Inflammatory macrophage (primary cell): ENCODE data around the gene CRBN.
A peak's percentile ranks its signal among the peaks of the same experiment; 100 is the strongest.

Experiments used
- DNase-seq, 2 donors: peaks; one replicate each; pipeline ENCODE4 v3.0.0-alpha.2; 2020 to 2022

The CRBN gene

DNA sequence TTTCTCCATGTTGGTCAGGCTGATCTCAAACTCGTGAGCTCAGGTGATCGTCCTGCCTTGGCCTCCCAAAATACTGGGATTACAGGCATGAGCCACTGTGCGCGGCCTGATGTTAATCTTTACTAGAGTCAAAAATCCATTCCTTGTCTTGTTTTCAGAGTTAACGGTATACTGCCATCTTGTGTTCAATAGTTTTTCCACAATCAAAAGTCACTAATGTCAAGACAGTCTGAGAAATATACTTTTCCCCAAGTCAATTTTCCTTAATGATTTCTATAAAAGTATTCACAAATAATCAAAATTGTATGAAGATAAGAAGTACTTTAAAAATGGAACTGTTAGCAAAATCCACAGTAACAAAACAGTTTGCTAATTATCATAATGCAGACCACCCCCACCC lies 8.5 kb downstream of the CRBN start:
- DNase-seq, result peak in 1 of 2 donors; percentile 56

DNA sequence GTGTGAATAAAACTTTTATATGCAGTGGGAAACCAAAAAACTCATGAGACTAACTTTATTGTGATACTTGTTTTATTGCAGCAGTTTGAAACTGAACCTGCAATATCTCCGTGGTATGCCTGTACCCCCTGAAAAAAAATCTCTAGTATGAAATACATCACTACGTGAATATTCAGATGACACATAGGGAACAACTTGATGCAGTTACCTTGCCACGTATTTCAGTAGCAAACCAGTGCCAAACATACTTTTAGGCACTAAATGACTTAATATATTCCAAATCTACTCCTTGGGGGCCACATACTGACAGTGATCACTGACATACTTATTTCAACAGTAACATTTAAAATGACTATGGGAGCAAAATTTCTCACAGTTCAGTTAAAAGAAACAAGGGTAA lies 13.8 kb downstream of the CRBN start:
- no peak for DNase-seq

DNA sequence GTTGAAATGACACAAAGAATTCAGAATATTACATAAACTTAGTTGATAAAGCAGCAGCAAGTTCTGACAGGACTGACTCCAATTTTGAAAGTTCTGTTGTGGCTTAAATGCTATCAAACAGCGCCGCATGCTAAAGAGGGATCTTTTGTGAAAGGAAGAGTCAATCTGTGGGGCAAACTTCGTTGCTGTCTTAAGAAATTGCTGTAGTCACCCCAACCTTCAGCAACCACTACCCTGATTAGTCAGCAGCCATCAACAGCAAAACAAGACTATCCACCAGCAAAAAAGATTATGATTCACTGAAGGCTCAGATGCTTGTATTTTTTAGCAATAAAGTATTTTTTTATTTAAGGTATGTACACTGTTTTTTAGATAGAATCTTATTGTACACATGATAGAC lies 14.2 kb downstream of the CRBN start:
- no peak for DNase-seq

DNA sequence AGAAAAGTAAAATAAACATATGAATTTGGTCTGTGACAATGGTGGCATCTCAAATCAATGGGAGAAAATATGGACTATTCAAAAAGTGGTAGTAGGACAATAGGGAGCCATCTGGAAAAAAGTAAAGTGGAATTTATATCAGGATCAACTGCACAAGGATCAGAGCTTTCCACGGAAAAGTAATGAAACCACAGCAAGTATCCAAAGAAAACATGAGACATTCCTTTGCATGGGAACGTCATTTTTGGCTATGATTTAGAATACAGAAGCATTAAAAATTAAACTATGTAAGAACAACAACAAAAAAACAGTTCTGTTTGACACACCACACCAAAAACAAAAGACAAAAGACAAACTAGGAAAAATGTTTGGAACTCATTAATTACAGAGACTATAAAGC lies 18.7 kb downstream of the CRBN start:
- no peak for DNase-seq

DNA sequence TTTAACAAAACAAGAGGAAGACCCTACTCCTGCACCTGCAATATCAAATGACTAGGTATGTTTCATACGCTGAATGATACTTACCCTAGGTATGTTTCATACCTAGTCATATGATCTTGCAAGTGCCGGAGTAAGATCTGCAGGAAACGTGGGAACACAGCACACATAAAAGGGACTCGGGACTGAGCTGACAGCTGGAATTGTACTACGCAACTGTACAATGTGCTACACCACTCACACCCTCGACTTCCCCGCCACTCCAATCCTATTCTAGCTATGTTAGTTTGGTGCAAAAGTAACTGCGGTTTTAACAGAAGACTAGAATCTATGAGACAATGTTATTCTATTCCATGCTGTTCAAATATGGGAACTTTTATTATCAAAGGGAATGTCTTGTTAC lies 22.0 kb downstream of the CRBN start:
- no peak for DNase-seq

DNA sequence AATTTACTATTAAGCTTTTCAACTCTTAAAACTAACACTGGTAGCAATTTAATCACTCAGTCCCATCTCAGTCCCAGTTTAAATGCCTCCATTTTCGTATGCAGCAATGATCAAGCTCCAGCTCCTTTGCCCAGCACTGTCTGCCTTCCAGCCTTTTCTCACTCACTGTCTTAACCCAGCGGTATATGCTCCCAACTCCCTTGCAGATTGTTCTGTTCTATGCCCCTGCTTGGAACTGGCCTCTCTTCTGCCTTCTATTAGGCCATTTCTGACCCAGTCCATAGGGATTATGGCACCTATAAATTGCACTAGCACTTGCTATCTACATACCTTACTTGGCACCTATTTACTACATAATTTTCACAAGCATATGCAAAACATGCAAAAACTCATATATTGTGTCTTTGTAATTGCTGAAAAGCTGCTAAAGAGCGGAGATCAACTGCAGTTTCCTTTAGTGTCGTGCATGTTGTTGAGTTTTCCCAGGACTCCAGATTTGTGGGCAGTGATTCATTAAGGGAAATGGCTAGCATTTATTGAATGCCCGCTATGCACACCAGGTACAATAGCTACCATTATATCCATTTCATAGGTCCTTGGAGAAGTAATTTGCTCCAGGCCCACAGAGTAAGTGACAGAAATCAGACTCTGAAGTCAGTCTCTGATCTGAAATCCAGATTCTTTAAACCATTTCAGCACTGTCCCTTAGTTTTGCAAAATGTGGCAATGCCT lies 24.4 kb downstream of the CRBN start:
- DNase-seq, result no peak

DNA sequence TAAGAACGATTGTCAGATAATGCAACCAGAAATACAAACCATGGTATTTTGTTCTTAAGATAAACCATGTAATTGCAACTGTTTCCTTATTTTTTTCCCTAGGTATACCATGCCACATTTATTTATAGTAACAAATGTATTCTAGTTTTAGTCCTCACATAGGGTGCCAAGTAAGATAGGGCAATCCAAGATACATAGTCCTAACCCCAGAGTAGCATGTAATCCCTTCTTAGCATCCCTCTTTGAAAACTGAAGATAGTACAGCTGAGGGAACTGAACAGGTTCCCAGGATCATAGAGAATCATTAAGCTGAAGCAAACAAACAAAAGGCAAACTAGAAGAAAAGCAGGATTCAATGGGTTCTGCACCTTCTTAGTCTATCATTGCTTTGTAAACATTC lies 28.0 kb downstream of the CRBN start:
- DNase-seq, result no peak

DNA sequence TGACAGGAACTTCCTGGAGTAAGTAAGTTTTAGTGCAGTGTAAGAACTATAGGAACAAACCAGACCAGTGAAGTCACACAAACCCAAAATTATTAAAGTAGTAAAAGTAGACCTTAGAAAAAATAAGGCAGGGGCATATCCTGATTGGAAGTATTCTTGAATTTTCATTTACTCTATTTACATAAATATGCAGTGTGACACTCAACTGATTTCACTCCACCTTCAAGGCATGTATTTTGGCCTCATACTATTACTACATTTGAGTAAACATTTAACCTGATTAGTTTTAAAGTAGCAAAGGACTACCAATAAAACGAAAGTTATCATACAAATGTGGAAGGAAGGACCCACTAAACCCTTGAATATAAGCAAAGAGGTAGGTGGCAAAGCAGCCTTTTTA lies 29.9 kb downstream of the CRBN start:
- no peak for DNase-seq

DNA sequence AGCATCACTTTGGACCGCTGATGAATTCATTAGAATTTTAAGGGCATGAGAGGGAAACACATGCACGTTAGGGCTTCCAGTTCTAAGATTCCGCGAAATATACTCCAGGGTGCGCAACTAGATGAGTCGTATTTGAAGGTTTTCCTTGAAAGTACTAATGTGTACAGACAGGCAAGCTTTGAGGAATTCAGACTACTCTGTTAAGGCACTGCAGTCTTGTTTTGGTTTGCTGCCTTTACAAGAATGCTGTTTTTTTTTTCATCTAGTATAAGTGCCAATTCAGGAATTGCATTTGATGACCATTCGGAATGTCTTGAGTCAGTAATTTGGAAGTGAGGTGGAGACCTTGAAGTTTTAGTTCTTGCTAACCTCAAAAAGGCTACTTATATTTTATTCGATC lies 33.7 kb downstream of the CRBN start:
- no peak for DNase-seq

DNA sequence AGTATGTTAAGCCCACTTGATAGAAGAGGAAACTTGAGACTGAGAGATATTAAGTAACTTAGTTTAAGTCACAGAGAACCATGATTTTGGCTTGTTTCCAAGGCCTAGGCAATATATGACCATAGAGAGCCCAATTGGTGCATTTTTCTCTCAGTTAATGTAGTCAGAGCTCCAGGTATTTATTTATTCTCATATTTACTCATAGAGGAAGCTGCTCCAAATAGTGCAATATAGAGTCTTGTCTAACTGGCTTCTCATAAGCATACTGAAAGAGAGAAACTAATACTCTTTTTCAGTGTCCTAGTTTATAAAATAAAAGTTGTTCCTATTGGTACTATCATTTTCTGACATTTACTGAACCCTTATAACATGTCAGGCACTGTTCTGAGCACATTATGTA lies 37.6 kb downstream of the CRBN start:
- DNase-seq, result no peak

DNA sequence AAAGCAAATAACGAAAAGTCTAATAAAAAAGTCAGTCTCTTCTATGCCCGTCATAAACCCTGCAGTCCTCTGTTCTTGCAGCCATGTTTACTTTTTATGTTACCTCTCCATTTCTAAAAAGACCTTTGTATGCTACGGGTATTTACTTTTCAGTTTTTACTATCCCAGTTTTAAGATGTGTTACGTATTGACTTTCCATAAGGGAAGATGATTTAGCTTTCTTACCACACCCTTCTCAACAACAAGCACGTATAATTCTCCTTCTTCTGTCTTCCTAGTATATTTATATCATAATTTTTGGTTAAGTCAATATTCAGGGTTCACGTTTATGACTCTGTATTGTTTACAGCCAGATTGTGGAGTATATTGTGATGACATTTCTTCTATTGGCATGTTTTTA lies 42.0 kb downstream of the CRBN start:
- DNase-seq, result no peak

DNA sequence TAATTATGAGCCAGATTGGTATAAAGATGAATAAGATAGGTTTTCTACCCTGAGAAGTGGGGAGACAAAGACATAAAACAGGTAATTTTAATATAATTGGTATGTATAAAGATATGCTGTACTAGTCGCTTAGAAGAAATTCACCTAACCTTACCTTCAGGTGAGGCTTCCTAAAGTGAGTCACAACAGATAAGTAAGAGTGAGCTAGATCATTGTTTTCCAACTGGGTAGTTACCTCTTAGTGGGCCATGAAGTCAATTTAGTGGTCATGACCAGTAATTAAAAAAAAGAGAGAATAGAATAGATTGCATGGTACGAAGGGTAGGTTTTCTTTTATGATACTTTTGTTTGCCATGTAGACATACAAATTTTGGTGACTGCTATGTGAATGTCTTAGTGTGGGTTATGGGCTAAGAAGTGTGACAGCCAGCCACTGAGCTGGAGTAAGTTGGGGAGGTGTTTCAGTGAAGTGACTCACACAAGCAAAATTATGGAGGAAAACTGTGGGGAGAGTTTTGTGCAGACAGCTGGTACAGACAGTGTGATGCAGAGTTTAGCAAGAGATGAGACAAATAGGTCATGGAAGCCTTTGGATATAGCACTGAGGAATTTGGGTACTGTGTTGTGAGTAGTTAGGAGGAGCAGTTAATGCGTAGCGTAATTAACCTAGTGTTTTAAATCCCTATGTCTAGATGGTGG lies 44.6 kb downstream of the CRBN start:
- DNase-seq, result no peak

DNA sequence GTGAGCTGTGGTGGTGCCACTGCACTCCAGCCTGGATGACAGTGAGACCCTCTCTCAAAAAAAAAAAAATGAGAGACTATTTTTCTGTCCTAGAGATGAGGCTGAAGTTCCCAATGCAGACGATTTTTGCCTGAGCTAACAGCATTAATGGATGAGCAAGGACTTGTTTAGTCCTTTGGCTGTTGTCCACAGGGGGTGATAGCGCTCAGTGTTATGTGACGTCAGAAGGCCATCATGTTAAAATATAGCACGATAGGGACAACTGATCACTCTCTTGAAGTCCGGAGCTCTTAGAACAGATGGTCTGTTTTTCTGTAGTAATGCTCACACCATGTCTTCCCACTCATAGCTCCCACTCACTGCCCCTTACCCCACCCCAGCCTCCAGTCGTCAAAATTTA lies 46.0 kb downstream of the CRBN start:
- DNase-seq, result no peak

DNA sequence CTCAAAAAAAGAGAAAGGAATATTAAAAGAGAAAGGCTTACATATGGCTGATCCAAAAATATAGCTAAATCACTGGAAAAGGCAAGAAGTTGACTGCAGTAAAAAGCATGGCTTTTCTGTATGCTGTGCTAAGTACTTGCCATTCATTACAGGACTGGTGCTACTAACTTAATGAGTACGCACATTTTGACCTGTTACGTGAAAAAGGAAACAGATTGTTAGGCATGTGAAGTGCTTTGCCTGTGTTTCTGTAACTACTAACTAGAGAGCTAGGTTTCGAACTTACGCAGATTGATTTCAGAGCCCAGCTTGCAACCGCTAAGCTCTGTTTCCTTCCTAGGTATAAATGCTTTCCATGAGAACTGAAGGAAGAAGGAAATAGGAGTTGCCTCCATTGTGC lies 49.9 kb downstream of the CRBN start:
- DNase-seq, result no peak

DNA sequence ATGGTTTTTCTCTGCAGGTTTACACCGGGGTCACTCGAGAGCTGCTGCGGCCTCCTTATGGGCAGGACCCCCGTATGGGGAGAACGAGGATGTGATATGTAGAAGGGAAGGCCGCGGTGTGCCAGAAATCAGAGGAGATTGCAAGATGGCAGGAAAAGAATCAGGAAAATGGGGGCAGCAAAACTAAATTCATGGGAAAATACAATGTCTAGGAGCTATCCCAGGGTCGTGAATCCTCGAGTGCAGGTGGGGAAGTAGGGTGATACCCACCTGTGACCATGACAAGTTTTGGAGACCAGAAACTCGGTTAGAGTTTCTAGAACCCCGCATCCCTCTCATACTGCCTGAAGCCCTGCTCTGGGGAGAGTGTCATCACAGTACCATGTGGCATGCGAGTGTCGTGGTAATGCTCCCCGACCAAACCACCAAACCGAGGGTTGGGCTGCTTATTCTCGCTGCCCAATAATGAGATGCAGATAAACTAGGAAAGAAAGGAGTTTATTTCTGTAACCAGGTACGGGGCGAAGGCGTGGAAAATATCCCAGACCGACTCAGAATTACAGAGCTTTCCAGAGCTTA lies 52.0 kb downstream of the CRBN start:
- peak in 1 of 2 donors; percentile 6 for DNase-seq

DNA sequence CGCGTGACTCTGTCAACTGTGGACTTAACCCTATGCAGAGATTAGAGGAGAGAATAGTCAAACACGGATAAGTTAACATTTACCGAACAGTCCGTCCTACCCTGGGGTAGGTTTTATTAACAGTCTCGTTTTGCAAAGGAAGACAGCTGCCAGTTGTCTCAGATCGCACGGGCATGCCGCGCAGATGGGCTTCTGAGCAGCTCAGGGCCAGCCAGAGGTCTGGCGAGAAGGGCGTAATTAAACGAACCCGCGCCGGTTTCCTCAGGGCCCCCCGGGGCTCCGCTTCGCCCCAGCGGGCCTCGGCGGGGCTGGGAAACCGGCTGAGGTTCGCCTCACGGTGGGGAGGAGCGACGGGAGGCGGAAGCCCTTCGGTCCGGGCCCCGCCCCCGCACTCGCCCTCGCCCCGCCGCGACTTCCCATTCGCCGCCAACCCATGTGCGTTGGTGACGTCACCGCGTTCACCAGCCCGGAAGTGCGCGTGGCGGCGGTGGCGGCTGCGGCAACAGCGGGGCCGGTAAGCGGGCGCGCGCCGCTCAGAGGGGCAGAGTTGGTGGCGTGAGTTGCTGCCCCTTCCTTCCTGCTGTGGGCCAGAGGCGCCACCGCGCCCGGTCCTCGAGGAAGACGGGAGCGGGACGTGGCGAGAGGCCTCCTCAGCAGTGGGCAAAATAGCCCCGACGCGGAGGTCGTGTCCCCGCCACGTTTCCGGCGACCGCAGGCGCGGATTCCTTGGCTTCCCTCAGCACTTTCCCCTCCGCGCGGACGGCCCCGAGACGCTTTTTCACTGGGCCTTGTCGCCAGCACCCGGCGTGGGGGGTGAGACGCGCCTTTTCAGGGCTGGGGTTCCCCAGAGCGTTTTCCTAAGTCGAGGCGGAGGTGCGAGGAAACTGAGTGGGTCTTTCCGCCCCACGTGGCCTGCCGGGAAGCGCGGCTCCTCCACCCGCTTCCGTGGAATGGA lies 52.7 kb downstream of the CRBN start, which contains the start of gene TRNT1:
TSS of gene TRNT1 (plus strand) at position 464 of the 955 bp plus-strand sequence. CDS start 2,101 bp downstream, outside the sequence.
- DNase-seq, result peak; percentile 96 to 97

DNA sequence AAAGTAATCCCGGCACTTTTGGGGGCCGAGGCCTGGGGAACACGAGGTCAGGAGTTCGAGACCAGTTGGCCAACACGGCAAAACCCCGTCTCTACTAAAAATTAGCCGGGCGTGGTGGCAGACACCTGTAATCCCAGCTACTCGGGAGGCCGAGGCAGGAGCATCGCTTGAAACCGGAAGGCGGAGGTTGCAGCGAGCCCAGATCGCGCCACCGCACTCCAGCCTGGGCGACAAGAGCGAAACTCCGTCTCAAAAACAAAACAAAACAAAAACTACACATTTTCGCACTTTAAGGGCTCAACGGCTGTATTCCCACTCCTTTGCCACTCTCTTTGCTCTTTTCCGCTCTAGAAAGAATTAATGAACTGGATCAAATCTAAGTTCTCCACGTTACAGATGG lies 53.5 kb downstream of the CRBN start:
- DNase-seq, result no peak

DNA sequence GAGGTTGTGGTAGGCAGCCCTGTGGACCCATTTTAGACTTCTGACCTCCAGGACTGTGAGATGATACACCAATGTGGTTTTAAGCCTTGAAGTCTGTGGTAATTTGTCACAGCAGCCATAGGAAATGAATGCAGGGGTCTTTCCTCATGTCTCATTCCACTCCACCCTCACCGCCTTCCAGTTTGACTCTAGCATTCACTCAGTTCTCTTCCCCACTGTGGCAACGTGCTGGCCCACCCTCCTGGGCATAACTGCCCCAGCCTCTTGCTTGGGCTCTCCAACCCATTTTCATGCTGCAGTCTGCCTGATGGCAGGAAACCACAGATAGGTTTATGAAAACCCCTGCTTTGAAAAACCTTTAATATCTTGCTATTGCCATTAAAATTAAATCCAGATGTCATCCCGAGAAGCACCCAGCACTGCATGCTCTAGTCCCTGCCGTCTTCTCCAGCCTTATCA lies 60.1 kb downstream of the CRBN start:
- no peak for DNase-seq

DNA sequence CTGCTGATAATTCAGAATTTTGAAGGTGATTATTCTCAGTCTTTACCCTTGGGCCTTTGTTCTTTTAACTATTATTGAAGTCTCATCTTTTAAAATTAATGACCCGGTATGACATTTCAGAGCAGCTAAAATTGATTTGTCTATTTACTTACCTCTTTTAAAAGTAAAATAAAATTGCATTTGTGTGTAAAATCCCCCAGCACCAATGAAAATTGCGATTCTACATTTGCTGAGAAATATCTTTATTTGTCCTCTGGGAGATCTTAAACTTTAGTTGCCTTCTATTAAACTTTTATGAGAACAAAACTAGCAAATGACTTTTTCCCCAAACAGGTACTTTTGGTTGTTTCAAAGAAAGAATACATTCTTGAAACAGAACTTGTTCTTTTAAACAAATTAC lies 61.8 kb downstream of the CRBN start:
- DNase-seq, result no peak

DNA sequence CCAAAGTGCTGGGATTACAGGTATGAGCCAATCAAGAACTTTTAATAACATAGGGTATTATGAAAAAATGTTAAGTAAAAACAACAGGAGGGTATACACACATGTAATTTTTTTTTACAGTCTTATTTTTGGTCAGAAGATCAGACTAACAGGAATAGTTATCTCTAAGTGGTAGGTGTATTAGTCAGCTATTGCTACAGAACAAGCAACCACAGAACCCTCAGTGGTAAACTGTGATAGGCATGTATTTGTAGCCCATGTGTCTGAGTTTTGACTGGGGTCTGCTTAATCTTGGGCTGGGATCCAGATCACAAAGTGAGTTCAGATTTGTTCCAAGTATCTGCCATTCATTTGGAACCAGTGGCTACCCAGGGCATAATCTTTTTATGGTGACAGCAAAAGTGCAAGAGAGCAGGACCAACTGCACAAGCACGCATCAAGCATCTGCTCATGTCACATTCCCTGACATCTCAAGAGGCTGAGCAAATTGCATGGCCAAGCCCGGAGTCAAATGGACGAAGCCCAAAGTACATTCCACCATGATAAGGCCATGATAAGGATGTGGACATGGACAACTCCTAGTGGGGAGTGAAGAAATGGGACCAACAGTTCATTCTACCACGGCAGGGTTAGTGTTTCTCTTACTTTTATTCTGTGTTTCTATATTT lies 66.3 kb downstream of the CRBN start:
- DNase-seq, result no peak

DNA sequence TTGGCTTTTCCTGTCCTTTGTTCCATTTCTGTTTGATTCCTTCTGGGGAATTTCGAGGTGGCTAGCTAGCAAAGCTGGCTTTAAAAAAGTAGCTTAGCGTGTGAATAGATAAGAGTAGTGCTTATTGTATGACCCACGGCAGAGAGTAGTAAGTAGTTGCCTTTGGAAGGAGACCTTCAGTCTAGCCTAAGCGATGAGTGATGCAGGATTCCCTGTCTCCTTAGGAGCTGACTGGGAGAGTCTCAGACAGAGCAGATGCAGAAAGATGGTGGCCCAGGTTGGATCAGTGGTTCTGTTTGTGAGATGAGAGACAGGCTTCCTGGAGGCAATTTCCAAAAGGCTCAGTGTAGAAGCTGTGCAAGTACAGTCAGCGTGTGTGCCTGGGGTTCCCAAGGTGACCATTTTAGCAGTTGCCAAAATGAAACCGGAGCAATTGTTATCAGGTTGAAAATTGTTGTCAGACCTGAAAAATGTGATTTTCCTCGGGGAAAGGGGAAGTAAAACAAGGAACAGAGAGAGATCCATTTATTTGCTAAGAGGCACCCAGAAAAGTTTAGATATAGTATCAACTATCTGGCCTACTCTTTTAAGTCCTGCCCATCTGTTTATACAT lies 68.6 kb downstream of the CRBN start:
- no peak for DNase-seq

DNA sequence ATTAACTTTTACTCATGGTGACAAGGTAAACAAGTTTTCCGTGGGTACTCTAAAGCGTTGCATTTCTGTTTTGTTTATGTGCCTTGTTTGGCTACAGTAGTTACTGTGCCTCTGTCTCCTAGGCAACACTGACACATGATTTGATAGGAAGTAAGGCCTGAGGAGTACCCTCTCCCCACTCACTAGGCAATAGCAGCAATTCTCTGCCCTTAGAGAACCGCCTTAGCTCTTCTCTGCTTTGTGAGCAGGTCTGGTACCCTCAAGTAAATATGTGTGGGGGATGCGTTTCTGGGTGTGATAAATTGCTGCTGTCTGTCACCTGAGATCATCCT lies 69.2 kb downstream of the CRBN start, which contains the start of gene IL5RA:
TSS of gene IL5RA (minus strand) at position 76 of the 332 bp plus-strand sequence. CDS start 5,390 bp downstream, outside the sequence.
- no peak for DNase-seq
